PC-3 (cell line): Measurements from ENCODE around the gene ZBTB9.

Experiments used
- EZH2 ChIP-seq: fragments of 300-600 bp; sonication (generic); IDR thresholded peaks from one replicate; pipeline ENCODE4 v1.6.1; 2017; ENCODE audit warnings: antibody characterized with exemption, mild to moderate bottlenecking, low read length; ENCODE audit not compliant: unreplicated experiment
- EZH2phosphoT487 ChIP-seq: fragments of 300-600 bp; sonication (generic); IDR thresholded peaks from 2 replicates; pipeline ENCODE4 v1.6.1; 2018; ENCODE audit warnings: mild to moderate bottlenecking, antibody characterized with exemption, low read length, borderline replicate concordance
- TF ChIP-seq, protein P1 (sequence below): fragments of 300-600 bp; sonication (generic); conservative IDR thresholded peaks from 2 replicates; pipeline ENCODE4 v1.5.1; 2017; ENCODE audit warnings: antibody characterized with exemption, low read depth, mild to moderate bottlenecking, low read length

DNA sequence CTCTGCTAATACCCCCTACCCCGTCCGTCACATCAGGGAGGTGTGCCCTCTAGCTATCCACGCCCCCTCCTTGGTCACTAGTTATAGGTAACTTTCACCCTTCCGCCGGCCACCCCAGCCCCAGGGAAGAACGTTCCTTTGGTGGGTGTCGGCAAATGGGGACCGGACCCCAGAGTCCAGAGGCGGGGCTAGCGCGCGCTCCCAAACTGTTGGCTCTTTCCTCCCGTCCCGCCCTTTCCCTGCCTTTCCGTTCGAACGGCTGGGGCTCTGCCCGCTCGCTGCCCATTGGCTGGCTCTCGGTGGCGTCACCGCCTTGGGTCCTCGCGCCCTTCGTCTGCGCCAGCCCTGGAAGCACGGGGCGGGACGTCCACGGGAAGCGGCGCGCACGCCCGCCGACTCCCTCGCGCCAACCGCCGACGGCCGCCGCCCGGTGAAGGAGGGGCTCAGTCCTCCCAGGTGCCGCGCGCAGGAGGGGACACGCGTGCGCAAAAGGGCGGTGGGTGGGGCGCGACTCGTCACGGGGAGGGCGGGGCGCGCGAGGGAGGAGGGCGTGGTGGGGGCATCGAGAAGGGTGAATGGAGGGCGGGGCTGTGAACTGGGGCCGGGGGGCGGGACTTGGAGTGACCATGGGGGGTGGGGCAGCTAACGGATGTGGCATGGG lies 44.2 kb upstream of the ZBTB9 start:
- TF ChIP-seq, protein P1, sequence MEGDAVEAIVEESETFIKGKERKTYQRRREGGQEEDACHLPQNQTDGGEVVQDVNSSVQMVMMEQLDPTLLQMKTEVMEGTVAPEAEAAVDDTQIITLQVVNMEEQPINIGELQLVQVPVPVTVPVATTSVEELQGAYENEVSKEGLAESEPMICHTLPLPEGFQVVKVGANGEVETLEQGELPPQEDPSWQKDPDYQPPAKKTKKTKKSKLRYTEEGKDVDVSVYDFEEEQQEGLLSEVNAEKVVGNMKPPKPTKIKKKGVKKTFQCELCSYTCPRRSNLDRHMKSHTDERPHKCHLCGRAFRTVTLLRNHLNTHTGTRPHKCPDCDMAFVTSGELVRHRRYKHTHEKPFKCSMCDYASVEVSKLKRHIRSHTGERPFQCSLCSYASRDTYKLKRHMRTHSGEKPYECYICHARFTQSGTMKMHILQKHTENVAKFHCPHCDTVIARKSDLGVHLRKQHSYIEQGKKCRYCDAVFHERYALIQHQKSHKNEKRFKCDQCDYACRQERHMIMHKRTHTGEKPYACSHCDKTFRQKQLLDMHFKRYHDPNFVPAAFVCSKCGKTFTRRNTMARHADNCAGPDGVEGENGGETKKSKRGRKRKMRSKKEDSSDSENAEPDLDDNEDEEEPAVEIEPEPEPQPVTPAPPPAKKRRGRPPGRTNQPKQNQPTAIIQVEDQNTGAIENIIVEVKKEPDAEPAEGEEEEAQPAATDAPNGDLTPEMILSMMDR = no peak
- no peak for TF ChIP-seq EZH2
- TF ChIP-seq EZH2phosphoT487 = no peak
